HG03520 (cell line): ENCODE data around the gene CMTM7.
A peak's percentile ranks its signal among the peaks of the same experiment; 100 is the strongest.
"Not testable (repeated sequence)": the region's sequence is repeated elsewhere in the genome, so short reads cannot be mapped to it uniquely, and the experiment has no call there.

Source experiments
- ATAC-seq: cut with Tn5 transposase; IDR thresholded peaks from one replicate; pipeline ENCODE4 v1.9.1; 2021; ENCODE audit warnings: mild to moderate bottlenecking, moderate library complexity; ENCODE audit not compliant: unreplicated experiment

Gene CMTM7

GRCh38 chr3:32379831-32380500, 11.7 kb upstream of the CMTM7 start:
- ATAC-seq: no peak

DNA sequence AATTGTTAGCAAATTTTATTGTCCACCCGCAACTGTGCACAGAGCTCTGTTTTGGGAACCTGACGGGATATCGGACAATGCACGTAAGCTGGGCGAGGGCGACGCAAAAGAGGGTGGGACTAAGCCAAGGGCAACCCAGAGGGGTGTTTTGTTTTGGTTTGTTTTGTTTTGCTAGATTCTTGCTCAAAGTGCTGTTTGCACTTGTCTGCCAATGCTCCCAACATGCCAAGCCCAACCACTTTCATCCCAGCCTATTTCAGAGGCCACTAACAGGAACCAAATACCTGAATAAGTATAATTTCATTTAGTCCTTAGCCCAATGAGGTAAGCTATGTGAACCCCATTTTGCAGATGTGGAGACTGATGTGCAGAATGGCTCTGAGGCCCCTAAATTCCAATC, 9.7 kb upstream of the CMTM7 start:
- no peak for ATAC-seq

- no peak for ATAC-seq
These were observed 8.4 kb upstream of the CMTM7 start for GRCh38 chr3:32383136-32383711.

- ATAC-seq: no peak
These were observed 6.7 kb upstream of the CMTM7 start for GRCh38 chr3:32384938-32385337.

- no peak for ATAC-seq
These were observed 4.1 kb upstream of the CMTM7 start for GRCh38 chr3:32387512-32387911.

DNA sequence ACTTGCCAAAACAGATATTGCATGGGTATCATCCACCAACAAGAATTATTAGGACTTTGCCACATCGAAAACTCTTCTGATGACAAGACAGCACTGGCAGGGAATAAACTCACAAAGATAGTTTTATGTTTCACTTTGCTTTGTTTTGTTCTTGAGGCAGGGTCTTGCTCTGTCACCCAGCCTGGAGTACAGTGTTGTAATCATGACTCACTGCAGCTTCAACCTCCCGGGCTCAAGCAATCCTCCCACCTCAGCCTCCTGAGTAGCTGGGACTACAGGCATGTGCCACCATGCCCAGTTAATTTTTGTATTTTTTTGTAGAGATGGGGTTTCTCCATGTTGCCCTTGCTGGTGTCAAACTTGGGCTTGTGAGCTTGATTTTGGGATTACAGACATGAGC, 2.1 kb upstream of the CMTM7 start:
- not testable (repeated sequence) for ATAC-seq

DNA sequence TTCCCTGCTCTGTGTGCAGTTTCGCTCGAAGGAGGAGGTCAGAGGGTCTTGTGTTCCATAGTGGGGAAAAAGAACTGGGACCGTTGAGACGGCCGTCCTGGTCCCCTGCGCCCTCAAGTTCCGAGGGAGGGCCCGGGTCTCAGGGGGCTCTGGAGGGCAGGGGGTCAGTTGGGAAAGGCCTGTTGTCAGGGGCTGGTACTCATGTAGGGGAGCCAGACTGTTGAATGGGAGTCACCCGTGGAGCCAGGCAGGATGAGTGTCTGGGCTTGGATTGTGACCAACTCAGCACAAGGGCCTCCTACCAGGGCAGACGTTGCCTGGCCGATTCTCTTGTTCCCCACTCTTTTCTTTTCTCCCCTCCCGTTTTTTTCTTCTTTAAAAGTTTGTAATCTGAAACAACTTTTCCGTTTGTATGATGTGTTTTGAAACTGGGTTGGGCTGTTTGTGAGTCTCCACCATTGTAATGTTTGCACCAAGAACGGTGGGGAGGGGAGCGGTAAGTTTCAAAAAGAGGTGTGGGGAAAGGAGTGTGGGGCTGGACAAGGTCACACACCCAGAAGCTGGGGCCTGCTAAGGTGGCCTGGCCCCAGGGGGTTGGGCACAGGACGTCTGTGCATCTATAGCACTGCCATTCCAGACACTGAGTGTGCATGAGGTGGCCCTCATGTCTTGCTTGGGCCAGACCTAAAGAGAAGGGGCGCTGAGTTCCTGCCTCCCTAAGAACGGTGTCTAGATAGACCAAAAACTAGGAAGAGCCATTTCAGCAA, 1.1 kb downstream of the CMTM7 start:
- no peak for ATAC-seq

- no peak for ATAC-seq
These were observed 3.8 kb downstream of the CMTM7 start for GRCh38 chr3:32395496-32395895.

DNA sequence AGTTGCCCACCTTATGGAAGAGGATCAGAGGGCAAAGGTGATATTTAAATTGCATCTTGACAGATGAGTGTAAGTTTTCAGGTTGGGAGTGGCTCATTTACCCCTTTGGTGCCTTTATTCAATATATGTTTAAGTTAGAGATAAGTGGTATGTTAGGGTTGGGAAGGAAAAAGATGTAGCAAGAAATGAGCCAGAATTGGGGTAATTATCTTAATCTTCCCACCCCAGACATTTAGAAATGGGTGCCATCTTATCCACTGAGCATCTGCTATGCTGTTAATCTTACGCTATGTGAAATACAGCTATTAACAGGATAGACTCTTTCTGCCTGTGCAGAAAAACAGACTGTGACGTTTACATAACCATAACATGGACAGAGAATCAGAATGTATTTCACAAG, 6.3 kb downstream of the CMTM7 start:
- no peak for ATAC-seq

DNA sequence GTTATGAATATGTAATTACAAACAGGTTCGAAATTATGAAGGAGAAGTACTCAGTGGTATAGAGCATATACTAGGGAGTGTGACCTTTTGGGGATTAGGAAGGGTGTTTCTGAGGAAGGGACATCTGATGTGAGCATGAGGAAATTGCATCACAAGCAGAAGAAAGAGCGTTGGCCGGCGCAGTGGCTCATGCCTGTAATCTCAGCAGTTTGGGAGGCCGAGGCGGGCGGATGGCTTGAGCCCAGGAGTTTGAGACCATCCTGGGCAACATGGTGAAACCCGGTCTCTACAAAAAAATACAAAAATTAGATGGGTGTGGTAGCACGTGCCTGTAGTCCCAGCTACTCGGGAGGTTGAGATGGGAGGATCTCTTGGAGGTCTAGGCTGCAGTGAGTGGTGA, 6.9 kb downstream of the CMTM7 start:
- ATAC-seq: no peak

DNA sequence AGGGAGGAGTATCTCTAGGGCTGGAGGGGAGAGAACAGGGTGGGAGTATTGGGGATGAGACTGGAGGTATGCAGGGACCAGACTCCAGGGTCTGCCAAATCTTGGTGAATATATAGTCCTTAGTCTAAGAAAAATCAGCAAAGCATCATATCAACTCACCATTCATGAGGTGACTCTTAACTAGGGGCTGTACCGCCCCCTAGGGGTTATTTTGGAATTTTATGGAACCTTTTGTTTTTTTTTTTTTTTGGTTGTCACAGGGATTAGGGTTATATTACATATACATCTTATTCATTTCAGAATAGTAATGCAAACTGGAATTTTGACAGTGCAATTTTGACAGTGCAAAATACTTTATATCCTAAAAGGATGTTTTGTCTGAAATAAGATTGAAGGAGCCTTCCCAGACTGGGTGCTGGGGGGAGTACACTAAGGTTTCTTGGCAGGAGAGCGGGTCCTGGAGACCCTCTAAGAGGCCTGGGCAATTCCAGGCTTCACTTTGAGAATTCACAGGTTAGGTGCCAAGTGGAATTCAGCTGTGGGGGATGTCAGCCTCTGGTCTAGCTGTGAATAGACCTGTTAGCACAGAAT, 7.5 kb downstream of the CMTM7 start:
- ATAC-seq: no peak

DNA sequence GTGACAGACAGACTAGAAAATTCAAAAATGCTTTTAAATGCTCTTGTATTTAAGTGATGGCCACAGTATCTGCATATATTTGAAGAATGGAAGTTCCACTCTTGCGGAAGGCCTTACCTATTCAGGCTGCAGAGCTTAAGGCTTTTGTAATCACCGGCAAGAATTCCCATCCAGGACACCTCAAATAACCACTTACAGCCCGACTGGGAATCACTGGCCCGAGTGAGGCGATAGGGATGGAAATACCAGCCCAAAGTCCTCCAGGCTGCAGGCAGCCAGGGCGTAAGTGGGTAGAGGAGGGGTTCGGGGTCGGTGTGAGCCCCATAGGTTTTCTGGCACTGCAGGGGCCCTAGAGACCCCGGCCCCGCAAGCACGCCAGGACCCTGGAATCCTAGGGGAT, 9.5 kb downstream of the CMTM7 start:
- ATAC-seq: no peak

DNA sequence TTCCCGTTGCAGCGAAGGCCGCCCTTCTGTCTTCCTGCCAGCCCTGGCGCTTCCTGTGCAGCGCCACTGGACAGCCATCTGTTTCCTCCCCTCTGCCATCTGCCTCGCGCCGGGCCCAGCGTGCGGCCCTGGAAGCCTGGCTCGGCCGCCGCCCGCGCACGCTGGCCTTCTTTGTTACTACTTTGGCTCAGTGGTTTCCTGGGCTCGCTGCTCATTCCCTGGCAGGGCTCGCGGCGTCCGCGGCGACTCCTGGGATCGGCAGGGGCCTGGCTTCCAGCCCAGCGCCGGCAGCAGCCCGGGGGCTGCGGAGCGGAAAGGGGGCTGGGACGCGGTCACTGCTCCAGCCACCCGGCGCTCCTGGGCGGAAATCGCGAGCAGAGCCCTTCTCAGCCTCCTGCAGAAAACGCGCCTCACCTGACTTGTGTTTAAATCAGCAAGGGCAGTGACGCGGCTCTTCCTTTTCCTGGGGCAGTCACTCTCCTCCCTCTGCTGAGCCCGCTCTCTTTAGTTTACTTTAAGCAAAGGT, 10.0 kb downstream of the CMTM7 start:
- peak; percentile 47 for ATAC-seq

DNA sequence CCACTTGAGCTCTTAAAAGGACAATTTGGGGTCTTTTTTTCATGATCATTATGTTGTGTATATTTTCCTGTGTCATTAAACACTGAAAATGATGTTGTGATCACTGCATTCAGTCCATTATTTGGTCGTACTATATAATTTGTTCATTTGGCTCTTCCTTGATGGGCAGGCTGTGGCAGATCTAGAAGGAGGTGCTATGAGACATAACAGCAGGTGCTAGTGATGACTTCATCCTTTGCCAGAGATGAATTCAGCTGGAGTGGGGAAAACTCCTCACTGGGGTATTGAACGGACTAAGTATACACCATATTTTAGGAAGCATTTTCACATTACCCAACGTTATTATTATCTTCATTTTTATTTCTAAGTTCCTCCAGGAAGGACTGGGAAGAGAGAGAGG, 12.0 kb downstream of the CMTM7 start:
- no peak for ATAC-seq

DNA sequence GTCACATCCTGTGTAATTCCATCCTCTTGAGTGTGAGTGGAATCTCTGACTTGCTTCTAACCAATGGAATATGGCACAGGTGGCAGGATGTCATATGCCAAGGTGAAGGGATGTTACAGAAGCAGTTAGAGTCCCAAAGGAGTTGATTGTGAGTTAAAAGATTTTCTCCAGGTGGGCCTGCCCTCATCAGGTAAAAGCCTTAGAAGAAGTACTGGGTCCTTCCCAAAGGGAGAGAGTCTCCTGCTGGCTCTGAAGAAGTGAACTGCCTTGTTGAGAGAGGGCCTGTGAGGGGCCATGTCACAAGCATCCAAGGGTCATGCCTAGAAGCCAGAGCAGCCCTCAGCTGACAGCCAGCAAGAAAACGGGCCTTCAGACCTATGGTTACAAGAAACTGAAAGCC, 13.1 kb downstream of the CMTM7 start:
- no peak for ATAC-seq

DNA sequence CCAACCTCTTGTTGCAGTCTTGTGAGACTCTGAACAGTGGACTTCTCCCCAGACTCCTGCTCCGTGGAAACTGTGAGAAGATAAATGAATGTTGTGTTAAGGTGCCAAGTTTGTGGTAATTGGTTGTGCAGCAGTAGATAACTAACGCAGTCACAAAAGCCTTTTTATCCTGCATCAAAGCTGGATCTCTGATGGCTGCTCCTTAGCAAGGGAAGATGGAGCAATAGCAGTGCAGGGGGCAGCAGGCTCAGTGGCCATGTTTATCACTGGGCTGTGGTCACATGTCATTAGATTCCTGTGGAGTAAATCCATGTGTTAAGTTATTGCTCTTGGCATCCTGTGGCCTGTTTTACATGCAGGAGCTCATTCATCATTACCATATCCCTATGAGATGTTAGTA, 13.5 kb downstream of the CMTM7 start:
- no peak for ATAC-seq

DNA sequence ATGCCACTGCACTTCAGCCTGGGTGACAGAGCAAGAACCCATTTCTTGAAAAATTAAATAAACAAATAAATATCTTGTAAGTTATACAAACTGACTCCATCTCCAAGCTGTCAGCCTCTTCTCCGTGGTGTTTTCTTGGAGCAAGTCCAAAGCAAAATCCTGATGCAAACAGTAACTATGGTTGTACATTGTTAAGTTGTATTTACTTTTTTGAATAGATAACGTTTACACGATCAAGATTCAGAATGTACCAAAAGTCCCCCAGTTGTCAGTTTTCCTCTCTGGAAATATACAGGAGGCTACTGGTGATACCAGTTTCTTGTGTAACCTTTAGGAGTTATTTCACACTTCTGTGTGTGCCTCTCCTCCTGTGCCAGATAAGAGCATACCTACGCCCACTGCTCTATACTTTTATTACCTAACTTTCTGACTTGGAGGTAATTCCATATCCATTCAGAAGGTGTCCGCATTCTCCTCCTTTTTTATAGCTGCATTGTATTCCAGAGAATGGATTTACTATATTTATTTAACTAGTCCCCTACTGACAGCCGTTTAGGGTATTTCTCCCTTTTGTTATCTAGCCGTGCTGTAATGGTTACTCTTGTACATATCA, 14.2 kb downstream of the CMTM7 start:
- no peak for ATAC-seq

- ATAC-seq: no peak
These were observed 15.1 kb downstream of the CMTM7 start for GRCh38 chr3:32406486-32407408.

GRCh38 chr3:32410367-32411246, 19.0 kb downstream of the CMTM7 start:
- no peak for ATAC-seq
